Measurements from ENCODE around the gene STRC. TPM values are rescaled to one million over a fixed set of nuclear protein-coding genes. Genes with fewer than 3 reads are reported as not detected.

STRC gene
- total and polyA plus RNA-seq, 2 donors (not counting 3 experiments of a cell fraction or from before 2014, with no cell fraction given), result 0.10 TPM; not detected in 1

- no TSS peak for BruUV-seq (replicated peaks)
- H3K9me3 ChIP-seq (replicated peaks; ENCODE audit: control insufficient read depth, insufficient read depth, low read length), result no peaks in the 10 kb centered on the region
- no peak overlapping the region for H3K4me3 ChIP-seq (replicated peaks in 1 of 3; ENCODE audit: insufficient read depth in 1 of 3, low read depth in 1 of 3, low read length in 3 of 3)
- no peak overlapping the region for H3K9ac ChIP-seq (replicated peaks; ENCODE audit: extremely low read depth, insufficient read depth, low read length)
- dilution Hi-C loops (cut with MboI; ENCODE audit: extremely low pct_ligation_motif_present, low sequenced_read_pairs), result no loop called here
- intact Hi-C loops (cut with micrococcal nuclease), result no loop called here
- H4K20me1 ChIP-seq (replicated peaks; ENCODE audit: control insufficient read depth, extremely low read depth, insufficient read depth, low read length), result no peaks in the 10 kb centered on the region
- H3K36me3 ChIP-seq (ENCODE audit: control insufficient read depth in 2 of 2, extremely low read depth in 1 of 2, insufficient read depth in 2 of 2, low read length in 2 of 2), result no peaks in the 10 kb centered on the region
- no peak overlapping the region for H2AFZ ChIP-seq (ENCODE audit: low read depth, low read length)
- H3K27me3 ChIP-seq (ENCODE audit: control insufficient read depth in 2 of 2, insufficient read depth in 2 of 2, low read length in 2 of 2), result no peaks in the 10 kb centered on the region
- H3K9me1 ChIP-seq (replicated peaks; ENCODE audit: control insufficient read depth, extremely low read depth, insufficient read depth, low read length), result no peaks in the 10 kb centered on the region
- H3K27ac ChIP-seq (ENCODE audit: insufficient read depth, low read depth, low read length), result no peak overlapping the region
- no peaks in the 10 kb centered on the region for H3K79me2 ChIP-seq (ENCODE audit: control insufficient read depth, insufficient read depth, low read length)
- ChIA-PET POLR2A (no interaction called here), CTCF (no interaction called here)
- H3K4me1 ChIP-seq (ENCODE audit: control insufficient read depth, extremely low read depth, insufficient read depth, low read length), result no peaks in the 10 kb centered on the region
- no peak overlapping the region for H3K4me2 ChIP-seq (ENCODE audit: insufficient read depth, low read length)
- DNase-seq (ENCODE audit: low read depth, low spot score) (no peak), FAIRE-seq (no peak)
- TF ChIP-seq JUN (IDR thresholded peaks at IDR 0.05; ENCODE audit: borderline replicate concordance, insufficient read depth, insufficient read length, low read depth) (no peak), GATA2 (IDR thresholded peaks at IDR 0.05; ENCODE audit: insufficient read depth, insufficient read length, low read depth, low read length) (no peak), POLR2AphosphoS5 (IDR thresholded peaks at IDR 0.05; ENCODE audit: insufficient read depth, low read depth, low read length) (no peak), FOS (IDR thresholded peaks at IDR 0.05; ENCODE audit: borderline replicate concordance, insufficient read depth, low read length) (no peak), MAX (IDR thresholded peaks at IDR 0.05; ENCODE audit: insufficient read depth, insufficient read length) (no peak), CTCF (IDR thresholded peaks at IDR 0.05; ENCODE audit: extremely low read depth in 1 of 2, insufficient read depth in 1 of 2, low read depth in 1 of 2, low read length in 2 of 2) (no peak), EZH2 (IDR thresholded peaks at IDR 0.05; ENCODE audit: borderline replicate concordance, low read depth, low read length, severe bottlenecking) (no peak)
Observed at GRCh38 chr15:43550527-43551363, 67.9 kb downstream of the STRC start.

Small RNA genes within 50 kb of the gene (small RNA-seq; reads per million reads assigned to genes)
- not detected for gene PDIA3P2 (ENCODE audit: insufficient read depth, insufficient read length, low read depth, low replicate concordance)
- gene RNU6-554P (ENCODE audit: insufficient read depth, insufficient read length, low read depth, low replicate concordance), result not detected
- gene RNU6-610P (ENCODE audit: insufficient read depth, insufficient read length, low read depth, low replicate concordance), result not detected

Other genes with a start within 250 kb of the STRC start
- gene ZSCAN29, start 247.8 kb downstream of the STRC start, total RNA-seq, result 15.7 and 16.6 TPM in 2 replicates
- 2.9 and 3.7 TPM in 2 replicates for gene ZSCAN29, start 247.8 kb downstream of the STRC start, polyA plus RNA-seq
- 19.4 and 19.8 TPM in 2 replicates for gene TUBGCP4, start 247.7 kb downstream of the STRC start, total RNA-seq
- 5.1 and 6.5 TPM in 2 replicates for gene TUBGCP4, start 247.7 kb downstream of the STRC start, polyA plus RNA-seq
- 59.5 and 60.2 TPM in 2 replicates for gene TP53BP1, start 125.6 kb downstream of the STRC start, total RNA-seq
- 27.2 and 28.1 TPM in 2 replicates for gene TP53BP1, start 125.6 kb downstream of the STRC start, polyA plus RNA-seq
- 2.1 and 4.8 TPM in 2 replicates for gene MAP1A, start 101.2 kb downstream of the STRC start, total RNA-seq
- 0.68 and 0.78 TPM in 2 replicates for gene MAP1A, start 101.2 kb downstream of the STRC start, polyA plus RNA-seq
- gene PPIP5K1, start 28.6 kb downstream of the STRC start, total RNA-seq, result 35.3 and 43.4 TPM in 2 replicates
- gene PPIP5K1, start 28.6 kb downstream of the STRC start, polyA plus RNA-seq, result 22.2 and 28.7 TPM in 2 replicates
- not detected in 2 replicates for gene CKMT1B, start 24.8 kb downstream of the STRC start, total RNA-seq
- gene CKMT1B, start 24.8 kb downstream of the STRC start, polyA plus RNA-seq, result not detected in 2 replicates
- gene CATSPER2, start 30.0 kb upstream of the STRC start, total RNA-seq, result 3.8 and 6.1 TPM in 2 replicates
- gene CATSPER2, start 30.0 kb upstream of the STRC start, polyA plus RNA-seq, result 1.4 and 1.9 TPM in 2 replicates
- not detected in 2 replicates for gene CKMT1A, start 75.1 kb upstream of the STRC start, total RNA-seq
- gene CKMT1A, start 75.1 kb upstream of the STRC start, polyA plus RNA-seq, result not detected in 2 replicates
- 757 and 857 TPM in 2 replicates for gene PDIA3, start 127.6 kb upstream of the STRC start, total RNA-seq
- gene PDIA3, start 127.6 kb upstream of the STRC start, polyA plus RNA-seq, result 115 and 140 TPM in 2 replicates
- 2.4 and 3.6 TPM in 2 replicates for gene ELL3, start 158.2 kb upstream of the STRC start, total RNA-seq
- 2.9 and 3.1 TPM in 2 replicates for gene ELL3, start 158.2 kb upstream of the STRC start, polyA plus RNA-seq
- gene SERF2, start 173.5 kb upstream of the STRC start, total RNA-seq, result 897 and 970 TPM in 2 replicates
- 1,481 and 1,573 TPM in 2 replicates for gene SERF2, start 173.5 kb upstream of the STRC start, polyA plus RNA-seq
- 0.12 TPM in 1 of 2 replicates, not detected in the other for gene SERINC4, start 181.4 kb upstream of the STRC start, total RNA-seq
- 0.05 TPM in 1 of 2 replicates, not detected in the other for gene SERINC4, start 181.4 kb upstream of the STRC start, polyA plus RNA-seq
- gene HYPK, start 181.8 kb upstream of the STRC start, total RNA-seq, result 17.8 and 19.7 TPM in 2 replicates
- 3.6 and 5.2 TPM in 2 replicates for gene HYPK, start 181.8 kb upstream of the STRC start, polyA plus RNA-seq
- gene MFAP1, start 205.9 kb upstream of the STRC start, total RNA-seq, result 29.3 and 30.5 TPM in 2 replicates
- 11.5 and 12.9 TPM in 2 replicates for gene MFAP1, start 205.9 kb upstream of the STRC start, polyA plus RNA-seq
- 22.1 and 25.2 TPM in 2 replicates for gene WDR76, start 208.2 kb upstream of the STRC start, total RNA-seq
- 3.1 and 3.3 TPM in 2 replicates for gene WDR76, start 208.2 kb upstream of the STRC start, polyA plus RNA-seq

Data from endothelial cell of umbilical vein (primary cell).